Fibroblast of lung (primary cell): ENCODE measurements around the gene BIRC7.

Experiments
- EZH2 ChIP-seq: IDR thresholded peaks from 2 replicates; pipeline ENCODE4 v1.5.1; 2012; ENCODE audit warnings: low read length, control low read depth, mild to moderate bottlenecking; ENCODE audit errors: missing control alignments
- TF ChIP-seq, protein P1 (sequence below), 2 donors: IDR thresholded peaks in 1 of 2; conservative IDR thresholded peaks in 1 of 2; 1 replicate in 1 of 2; 2 replicates in 1 of 2; pipeline ENCODE4 v1.5.1; 2011 to 2012; ENCODE audit warnings: low read length in 2 of 2, control low read depth in 1 of 2, inconsistent platforms in 1 of 2, low read depth in 1 of 2, mild to moderate bottlenecking in 1 of 2

DNA sequence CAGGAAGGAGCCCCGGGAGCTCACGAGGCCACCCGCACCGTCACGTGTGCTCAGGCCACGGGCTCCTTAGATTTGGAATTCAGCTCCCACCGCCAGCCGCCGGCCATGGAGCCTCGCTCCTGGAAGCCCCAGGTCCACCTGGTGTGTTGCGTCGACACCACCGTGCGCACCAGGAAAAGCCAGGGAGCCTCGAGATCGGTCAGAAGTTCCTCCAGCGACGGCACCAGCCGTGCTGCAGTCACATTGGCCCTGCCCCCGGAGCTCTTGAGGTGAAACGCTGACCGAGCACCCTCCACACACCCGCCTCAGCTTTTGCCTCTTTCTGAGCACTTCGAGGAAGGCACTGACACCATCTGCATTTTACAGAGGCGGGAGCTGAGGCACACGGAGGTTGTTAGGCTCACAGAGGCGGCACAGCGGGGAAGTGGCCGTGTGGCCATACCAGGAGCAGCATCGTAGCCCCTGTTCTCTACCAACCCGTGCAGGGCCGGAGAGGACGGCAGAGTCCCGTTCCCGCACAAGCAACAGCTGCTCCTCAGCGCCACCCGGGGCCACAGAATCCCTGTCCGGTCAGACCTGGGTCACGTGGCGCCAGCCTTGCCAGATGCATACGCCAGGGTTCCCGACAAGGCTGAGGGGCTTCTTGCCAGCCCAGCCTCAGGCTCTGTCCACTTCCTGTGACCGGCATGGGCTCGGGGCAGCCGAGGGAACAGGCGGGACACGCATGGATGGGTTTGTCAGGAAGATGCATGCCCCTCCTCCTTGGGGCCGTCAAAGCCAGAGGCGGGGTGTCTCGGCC is 11.0 kb downstream of the BIRC7 start:
- TF ChIP-seq, protein P1, sequence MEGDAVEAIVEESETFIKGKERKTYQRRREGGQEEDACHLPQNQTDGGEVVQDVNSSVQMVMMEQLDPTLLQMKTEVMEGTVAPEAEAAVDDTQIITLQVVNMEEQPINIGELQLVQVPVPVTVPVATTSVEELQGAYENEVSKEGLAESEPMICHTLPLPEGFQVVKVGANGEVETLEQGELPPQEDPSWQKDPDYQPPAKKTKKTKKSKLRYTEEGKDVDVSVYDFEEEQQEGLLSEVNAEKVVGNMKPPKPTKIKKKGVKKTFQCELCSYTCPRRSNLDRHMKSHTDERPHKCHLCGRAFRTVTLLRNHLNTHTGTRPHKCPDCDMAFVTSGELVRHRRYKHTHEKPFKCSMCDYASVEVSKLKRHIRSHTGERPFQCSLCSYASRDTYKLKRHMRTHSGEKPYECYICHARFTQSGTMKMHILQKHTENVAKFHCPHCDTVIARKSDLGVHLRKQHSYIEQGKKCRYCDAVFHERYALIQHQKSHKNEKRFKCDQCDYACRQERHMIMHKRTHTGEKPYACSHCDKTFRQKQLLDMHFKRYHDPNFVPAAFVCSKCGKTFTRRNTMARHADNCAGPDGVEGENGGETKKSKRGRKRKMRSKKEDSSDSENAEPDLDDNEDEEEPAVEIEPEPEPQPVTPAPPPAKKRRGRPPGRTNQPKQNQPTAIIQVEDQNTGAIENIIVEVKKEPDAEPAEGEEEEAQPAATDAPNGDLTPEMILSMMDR (conservative IDR thresholded peaks at IDR 0.05 in 1 of 2, IDR thresholded peaks at IDR 0.05 in 1 of 2; ENCODE audit: low read depth in 1 of 2, low read length in 2 of 2) = no peak
- TF ChIP-seq EZH2 = no peak
